Glutamatergic neuron (in vitro differentiated cells): ENCODE results near the gene IRF4. TPM values are rescaled to one million over a fixed set of nuclear protein-coding genes. Genes with fewer than 3 reads are reported as not detected.
"Not testable (repeated sequence)": the region's sequence is repeated elsewhere in the genome, so short reads cannot be mapped to it uniquely, and the experiment has no call there.

ENCODE experiments used
- DNase-seq: peaks from one replicate; pipeline ENCODE4 v3.0.0; 2022
- H3K27ac Mint-ChIP-seq: one replicate; pipeline ENCODE4 v1.8.0; 2020; ENCODE audit warnings: mild to moderate bottlenecking, mixed read lengths, inconsistent platforms; ENCODE audit not compliant: unreplicated experiment
- H3K27me3 Mint-ChIP-seq: one replicate; pipeline ENCODE4 v1.8.0; 2020; ENCODE audit warnings: mild to moderate bottlenecking, moderate library complexity, mixed read lengths, inconsistent platforms; ENCODE audit not compliant: unreplicated experiment
- H3K36me3 Mint-ChIP-seq: one replicate; pipeline ENCODE4 v1.8.0; 2020; ENCODE audit warnings: mild to moderate bottlenecking, mixed read lengths, inconsistent platforms; ENCODE audit not compliant: unreplicated experiment
- H3K4me1 Mint-ChIP-seq: one replicate; pipeline ENCODE4 v1.8.0; 2020; ENCODE audit warnings: mild to moderate bottlenecking, low read depth, mixed read lengths, inconsistent platforms; ENCODE audit not compliant: unreplicated experiment
- H3K4me3 Mint-ChIP-seq: one replicate; pipeline ENCODE4 v1.8.0; 2020; ENCODE audit warnings: mild to moderate bottlenecking, mixed read lengths, inconsistent platforms; ENCODE audit not compliant: unreplicated experiment
- H3K9me3 Mint-ChIP-seq: one replicate; pipeline ENCODE4 v1.8.0; 2020; ENCODE audit warnings: mild to moderate bottlenecking, moderate library complexity, mixed read lengths, inconsistent platforms; ENCODE audit not compliant: unreplicated experiment
- total RNA-seq: library from RNA; stranded (reverse); fragmentation: NEBNext Ultra II Directional; extraction: Animal tissue kit (Norgen Biotek cat#: 25700); gene quantifications from one replicate; pipeline ENCODE4 v1.2.1, GENCODE V29; 2021; ENCODE audit not compliant: unreplicated experiment
- TF ChIP-seq, protein P1 (sequence below): fragments of 200-600 bp; sonication (generic); IDR thresholded peaks from one replicate; pipeline ENCODE4 v1.5.0; 2021; ENCODE audit not compliant: partially characterized antibody, unreplicated experiment

IRF4 gene
- total RNA-seq, 1 donor from 2014 or later = 0.37 TPM

GRCh38 chr6:374956-375355 lies 16.6 kb upstream of the IRF4 start:
- Mint-ChIP-seq H3K4me3 (no peak overlapping the region), H3K27me3 (peaks cover 19% of the 10 kb centered on the region), H3K36me3 (peaks cover 9% of the 10 kb centered on the region), H3K4me1 (no peaks in the 10 kb centered on the region), H3K27ac (no peak overlapping the region), H3K9me3 (peaks cover 36% of the 10 kb centered on the region)
- DNase-seq = no peak
- TF ChIP-seq, protein P1, sequence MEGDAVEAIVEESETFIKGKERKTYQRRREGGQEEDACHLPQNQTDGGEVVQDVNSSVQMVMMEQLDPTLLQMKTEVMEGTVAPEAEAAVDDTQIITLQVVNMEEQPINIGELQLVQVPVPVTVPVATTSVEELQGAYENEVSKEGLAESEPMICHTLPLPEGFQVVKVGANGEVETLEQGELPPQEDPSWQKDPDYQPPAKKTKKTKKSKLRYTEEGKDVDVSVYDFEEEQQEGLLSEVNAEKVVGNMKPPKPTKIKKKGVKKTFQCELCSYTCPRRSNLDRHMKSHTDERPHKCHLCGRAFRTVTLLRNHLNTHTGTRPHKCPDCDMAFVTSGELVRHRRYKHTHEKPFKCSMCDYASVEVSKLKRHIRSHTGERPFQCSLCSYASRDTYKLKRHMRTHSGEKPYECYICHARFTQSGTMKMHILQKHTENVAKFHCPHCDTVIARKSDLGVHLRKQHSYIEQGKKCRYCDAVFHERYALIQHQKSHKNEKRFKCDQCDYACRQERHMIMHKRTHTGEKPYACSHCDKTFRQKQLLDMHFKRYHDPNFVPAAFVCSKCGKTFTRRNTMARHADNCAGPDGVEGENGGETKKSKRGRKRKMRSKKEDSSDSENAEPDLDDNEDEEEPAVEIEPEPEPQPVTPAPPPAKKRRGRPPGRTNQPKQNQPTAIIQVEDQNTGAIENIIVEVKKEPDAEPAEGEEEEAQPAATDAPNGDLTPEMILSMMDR = no peak

GRCh38 chr6:376827-377640 lies 14.5 kb upstream of the IRF4 start:
- TF ChIP-seq, protein P1 = no peak
- Mint-ChIP-seq H3K36me3 (peaks cover 4% of the 10 kb centered on the region), H3K9me3 (peaks cover 30% of the 10 kb centered on the region), H3K27ac (no peak overlapping the region), H3K4me3 (no peak overlapping the region), H3K27me3 (peaks cover 11% of the 10 kb centered on the region), H3K4me1 (no peaks in the 10 kb centered on the region)
- DNase-seq = no peak

GRCh38 chr6:377641-378020 lies 13.9 kb upstream of the IRF4 start:
- H3K9me3 Mint-ChIP-seq = peaks cover 28% of the 10 kb centered on the region
- H3K36me3 Mint-ChIP-seq, H3K27me3 Mint-ChIP-seq, H3K4me3 Mint-ChIP-seq, H3K4me1 Mint-ChIP-seq, H3K27ac Mint-ChIP-seq, DNase-seq: not testable (repeated sequence)

GRCh38 chr6:378090-378957 lies 13.2 kb upstream of the IRF4 start:
- Mint-ChIP-seq H3K9me3 (peaks cover 24% of the 10 kb centered on the region), H3K36me3 (peaks cover 4% of the 10 kb centered on the region), H3K4me3 (no peak overlapping the region), H3K4me1 (no peaks in the 10 kb centered on the region), H3K27me3 (peaks cover 4% of the 10 kb centered on the region), H3K27ac (no peak overlapping the region)
- no peak for DNase-seq
- TF ChIP-seq, protein P1 = no peak

GRCh38 chr6:378958-379409 lies 12.6 kb upstream of the IRF4 start:
- Mint-ChIP-seq H3K27me3 (peaks cover 2% of the 10 kb centered on the region), H3K4me3 (no peak overlapping the region), H3K9me3 (peaks cover 22% of the 10 kb centered on the region), H3K36me3 (peaks cover 9% of the 10 kb centered on the region), H3K27ac (no peak overlapping the region), H3K4me1 (no peaks in the 10 kb centered on the region)
- TF ChIP-seq, protein P1 = no peak
- no peak for DNase-seq
